Hippocampal formation (tissue), 2 donors: ENCODE results near the gene GABARAPL2.
"Not testable (repeated sequence)": the region's sequence is repeated elsewhere in the genome, so short reads cannot be mapped to it uniquely, and the experiment has no call there.

Experiments
- DNase-seq, 2 donors: peaks; one replicate each; lab custom pipeline; 2025; lab: John Stamatoyannopoulos, UW

Gene GABARAPL2

DNA sequence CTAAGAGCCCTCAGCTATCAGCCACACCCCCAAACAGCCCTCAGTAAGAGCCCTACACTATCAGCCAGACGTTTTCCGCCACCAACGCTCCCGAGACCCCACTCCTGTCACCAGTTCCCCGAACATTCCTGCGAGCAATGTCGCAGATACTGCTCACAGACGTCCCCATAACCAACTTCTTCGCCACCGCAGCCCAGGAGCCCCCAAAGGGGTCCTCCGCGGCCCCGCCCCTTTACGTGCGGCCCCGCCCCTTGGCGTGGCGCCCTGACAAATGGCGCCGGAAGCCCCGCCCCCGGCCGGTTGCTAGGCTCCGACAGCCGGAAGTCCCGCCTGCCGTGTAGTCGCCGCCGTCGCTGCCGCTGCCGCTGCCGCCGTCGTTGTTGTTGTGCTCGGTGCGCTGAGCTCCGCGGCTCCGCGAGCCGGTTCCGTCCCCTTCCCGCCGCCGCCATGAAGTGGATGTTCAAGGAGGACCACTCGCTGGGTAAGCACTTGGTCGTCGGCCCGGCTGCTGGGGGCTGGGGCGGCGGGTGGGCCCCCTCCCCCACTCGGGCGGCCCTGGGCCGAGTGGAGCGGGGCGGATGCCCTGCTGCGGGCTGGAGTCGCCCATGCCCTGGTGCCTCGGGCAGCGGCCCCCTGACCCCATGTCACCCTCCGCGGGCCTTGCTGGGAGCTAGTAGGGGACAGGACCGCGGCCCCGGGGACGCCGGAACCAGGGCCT is at the start of gene GABARAPL2:
Gene GABARAPL2 (plus strand): TSS at position 340 of the 718 bp plus-strand sequence. CDS start 108 bp downstream, at position 448.
- peak; percentile 71 to 84 for DNase-seq

DNA sequence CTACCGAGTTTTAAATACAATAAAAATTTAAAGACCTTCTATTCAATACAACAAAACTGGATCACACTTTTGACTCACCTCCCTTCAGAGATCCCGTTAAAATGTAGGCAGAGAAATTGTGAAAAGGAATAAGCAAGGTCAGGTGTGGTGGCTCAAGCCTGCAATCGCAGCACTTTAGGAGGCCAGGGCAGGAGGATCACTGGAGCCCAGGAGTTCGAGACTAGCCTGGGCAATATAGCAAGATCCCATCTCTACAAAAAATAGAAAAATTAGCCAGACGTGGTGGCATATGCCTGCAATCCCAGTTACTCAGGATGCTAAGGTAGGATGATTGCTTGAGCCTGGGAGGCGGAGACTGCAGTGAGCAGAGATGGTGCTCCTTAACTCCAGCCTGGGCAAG is 47.0 kb upstream of the GABARAPL2 start:
- no peak for DNase-seq

DNA sequence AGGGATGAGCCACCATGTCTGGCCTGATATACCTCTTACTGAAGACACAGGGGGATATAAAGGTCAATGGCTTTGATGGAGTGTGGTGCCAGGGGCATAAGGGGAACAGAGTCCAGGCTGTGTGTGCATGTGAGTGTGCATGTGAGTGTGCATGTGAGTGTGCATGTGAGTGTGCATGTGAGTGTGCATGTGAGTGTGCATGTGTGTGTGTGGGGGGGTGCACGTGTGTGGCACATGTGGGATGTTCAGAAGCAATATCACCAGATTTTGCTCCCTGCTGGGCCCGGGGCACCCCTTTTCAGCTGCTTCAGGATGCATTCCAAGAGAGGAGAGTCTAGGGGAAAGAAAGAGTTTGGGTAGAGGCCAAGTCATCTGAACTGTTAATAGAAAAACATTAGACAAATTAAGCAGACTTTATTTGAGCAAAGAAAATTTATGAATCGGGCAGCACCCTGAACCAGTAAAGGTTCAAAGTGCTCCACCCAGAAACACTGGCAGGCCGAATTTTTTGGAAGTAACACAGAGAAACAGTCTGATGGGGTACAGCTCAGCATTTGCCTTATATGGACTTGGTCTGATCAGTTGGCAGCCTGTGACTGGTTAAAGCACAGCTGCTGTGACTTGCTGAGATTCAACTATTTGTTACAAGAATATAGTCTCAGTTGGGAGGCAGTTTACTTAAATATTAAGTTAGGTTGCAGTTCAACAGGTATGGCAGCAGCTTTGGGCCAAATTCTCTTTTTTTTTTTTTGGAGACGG is 40.0 kb upstream of the GABARAPL2 start:
- no peak for DNase-seq

GRCh38 chr16:75527825-75528299 is 38.3 kb upstream of the GABARAPL2 start:
- no peak for DNase-seq

- no peak for DNase-seq
These were observed 36.9 kb upstream of the GABARAPL2 start for GRCh38 chr16:75529056-75529905.

DNA sequence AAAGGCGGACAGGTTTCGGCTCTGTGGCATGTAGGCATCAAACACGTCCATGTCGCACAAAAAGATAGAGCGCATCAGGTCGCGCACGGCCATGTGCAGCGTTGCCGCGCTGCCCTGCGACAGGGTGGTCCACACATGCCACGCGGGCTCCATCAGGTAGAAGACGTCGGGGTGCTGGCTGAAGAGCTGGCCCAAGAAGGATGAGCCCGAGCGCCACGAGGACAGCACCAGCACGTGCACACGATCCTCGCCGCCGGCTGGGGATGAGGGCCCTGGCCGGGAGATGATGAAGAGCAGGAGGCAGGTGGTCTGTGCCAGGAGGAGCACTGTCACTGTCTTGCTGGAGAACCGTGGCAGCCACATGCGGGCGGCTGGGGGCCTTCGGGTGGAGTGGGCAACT is 36.2 kb upstream of the GABARAPL2 start:
- DNase-seq = no peak

GRCh38 chr16:75532142-75532765 is 33.9 kb upstream of the GABARAPL2 start:
- no peak for DNase-seq

DNA sequence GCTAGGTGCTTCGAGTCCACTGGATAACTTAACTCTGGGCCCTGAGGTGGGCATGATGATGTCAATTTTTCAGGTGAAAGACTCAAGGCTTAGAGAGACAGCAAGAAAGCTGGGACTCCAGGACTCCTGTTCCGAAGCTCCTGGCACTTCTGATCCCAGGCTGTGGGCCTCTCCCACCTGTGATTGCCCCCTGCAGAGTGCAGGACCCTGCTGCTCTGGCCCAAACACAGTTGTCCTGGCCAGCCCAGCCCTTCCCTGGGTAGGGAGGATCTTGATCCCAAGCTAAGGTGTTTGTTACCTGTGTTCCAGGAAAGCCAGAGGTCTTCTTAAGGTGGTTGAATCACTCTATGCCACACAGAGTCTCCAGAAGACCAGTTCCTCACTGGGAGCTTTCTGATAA is 33.4 kb upstream of the GABARAPL2 start:
- no peak for DNase-seq

GRCh38 chr16:75534560-75535205 is 31.5 kb upstream of the GABARAPL2 start:
- DNase-seq = no peak

GRCh38 chr16:75535211-75535843 is 30.9 kb upstream of the GABARAPL2 start:
- DNase-seq = no peak

- no peak for DNase-seq
These were observed 30.3 kb upstream of the GABARAPL2 start, which contains the start of gene CHST5 for GRCh38 chr16:75535901-75536300. Gene CHST5, minus strand, starts transcription at chr16:75536108. Its CDS starts 5,724 bp downstream, at chr16:75530384.

- no peak for DNase-seq
These were observed 28.4 kb upstream of the GABARAPL2 start for GRCh38 chr16:75537776-75538175.

DNA sequence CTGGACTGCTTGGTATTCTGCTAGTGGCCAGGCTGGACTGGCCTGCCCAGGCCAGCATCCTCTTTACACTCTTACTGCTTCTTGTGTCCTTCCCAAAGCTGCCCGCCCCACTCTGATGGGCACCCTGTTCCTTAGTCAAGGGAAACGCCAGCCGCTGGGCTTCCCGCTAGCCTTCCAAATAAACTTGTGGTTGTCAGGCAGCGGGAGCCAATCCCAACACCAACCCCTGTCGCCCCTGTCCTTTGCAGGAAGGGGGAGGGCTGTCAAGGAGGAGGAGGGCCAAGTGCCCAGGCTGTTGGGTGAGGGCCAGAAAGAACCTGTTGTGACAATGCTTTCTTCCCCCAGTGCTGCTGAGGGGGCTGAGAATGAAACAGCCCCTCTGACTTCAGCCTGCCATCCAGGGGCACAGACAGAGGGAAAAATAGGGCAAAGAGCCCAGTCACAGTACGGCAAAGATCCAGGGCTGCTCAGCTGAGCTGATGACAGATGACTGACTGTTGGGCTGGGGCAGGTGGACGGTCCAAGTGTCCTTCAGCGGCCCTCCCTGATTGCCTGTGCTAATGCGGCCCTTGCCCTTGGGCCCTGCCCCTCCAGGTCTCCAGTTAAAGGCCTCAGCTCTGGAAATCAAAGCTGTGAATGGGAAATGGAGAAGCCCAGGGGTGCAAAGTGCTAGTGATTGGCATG is 27.2 kb upstream of the GABARAPL2 start:
- DNase-seq = peak in 1 of 2 donors; percentile 18

DNA sequence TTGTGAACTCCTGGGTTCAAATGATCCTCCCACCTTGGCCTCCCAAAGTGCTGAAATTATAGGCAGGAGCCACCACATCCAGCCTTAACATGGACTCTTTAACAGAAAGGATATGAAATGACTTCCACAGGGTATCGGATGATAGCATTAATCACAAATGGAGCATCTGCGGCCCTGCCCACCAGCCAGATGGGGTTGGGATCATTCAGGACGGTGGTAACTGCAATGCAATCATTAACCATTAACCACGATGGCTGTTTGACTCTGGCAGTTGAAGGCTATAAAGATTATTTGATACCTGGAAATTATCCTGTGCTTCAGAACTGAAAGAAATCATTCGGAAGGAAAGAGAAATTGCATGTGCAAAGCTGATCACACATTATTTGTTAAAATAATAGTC is 24.9 kb upstream of the GABARAPL2 start:
- DNase-seq = no peak

DNA sequence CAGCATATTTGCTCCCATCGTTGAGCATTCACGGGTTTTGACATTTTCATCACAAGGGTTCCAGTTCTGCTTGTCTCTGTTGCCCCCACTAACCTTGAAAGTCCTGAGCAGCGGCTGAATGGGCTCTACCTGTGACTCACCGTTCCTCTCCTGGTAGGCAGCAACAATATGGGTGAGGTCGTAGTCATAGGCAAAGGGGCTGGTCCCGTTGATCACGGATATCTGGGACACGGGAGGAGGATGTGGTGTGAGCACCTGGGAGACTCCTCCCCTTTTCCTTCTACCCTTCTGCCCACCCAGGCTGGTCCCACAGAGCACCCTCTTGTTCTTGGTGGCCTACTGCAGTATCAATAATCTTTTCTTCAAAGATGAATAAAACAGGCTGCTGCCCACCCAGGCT is 23.7 kb upstream of the GABARAPL2 start:
- DNase-seq = not testable (repeated sequence)

DNA sequence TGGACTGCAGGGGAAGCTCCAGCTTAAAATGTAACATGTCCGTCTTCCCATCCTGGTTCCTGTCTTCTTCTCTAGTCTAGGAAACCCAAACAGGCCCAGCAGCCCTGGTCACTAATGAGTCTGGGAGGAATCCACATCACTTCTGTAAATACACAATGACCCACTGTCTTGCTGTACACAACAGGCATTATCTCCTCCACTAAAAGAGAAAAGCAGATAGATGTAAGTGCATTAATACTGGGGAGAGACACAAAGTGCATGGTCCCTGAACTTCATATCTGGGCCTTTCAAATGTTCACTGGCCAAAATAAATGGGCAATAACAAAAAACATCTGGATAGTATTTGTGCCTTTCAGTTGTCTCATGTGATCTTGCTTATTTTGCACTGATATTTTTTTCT is 20.3 kb upstream of the GABARAPL2 start:
- DNase-seq = not testable (repeated sequence)

- no peak for DNase-seq
These were observed 19.9 kb upstream of the GABARAPL2 start for GRCh38 chr16:75546293-75546692.

- DNase-seq = not testable (repeated sequence)
These were observed 17.7 kb upstream of the GABARAPL2 start for GRCh38 chr16:75548456-75548855.

- DNase-seq = peak; percentile 55 to 71
These were observed 15.9 kb upstream of the GABARAPL2 start for GRCh38 chr16:75550211-75550662.

DNA sequence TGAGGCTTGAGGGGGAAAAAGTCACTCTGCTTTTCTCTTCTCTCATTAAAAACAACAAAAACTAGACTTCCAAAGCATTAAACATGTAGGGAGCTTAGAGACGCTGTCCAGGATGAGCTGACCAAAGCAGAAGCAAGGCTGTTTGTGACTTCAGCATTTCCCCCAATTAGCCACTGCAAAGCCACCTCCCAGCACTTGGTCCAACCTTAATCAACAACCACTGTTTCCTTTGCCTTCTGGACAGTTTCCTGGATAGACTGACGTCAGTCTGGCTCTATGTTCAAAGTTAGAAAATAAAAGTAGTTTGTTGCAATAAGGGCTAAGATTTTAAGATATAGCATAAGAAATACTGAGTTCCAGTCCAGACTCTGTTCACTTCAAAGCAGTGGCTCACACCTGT is 13.2 kb upstream of the GABARAPL2 start:
- DNase-seq = peak in 1 of 2 donors; percentile 33
